H9 (cell line): ENCODE results near the gene MXRA5. TPM values are rescaled to one million over a fixed set of nuclear protein-coding genes. Genes with fewer than 3 reads are reported as not detected.

ENCODE experiments used
- DNase-seq: peaks from one replicate; pipeline ENCODE4 v3.0.0-alpha.2; 2017
- H2AFZ ChIP-seq: one replicate; pipeline ENCODE4 v1.6.1; 2013; ENCODE audit warnings: mild to moderate bottlenecking, low read length, control low read depth, moderate library complexity
- H2AK5ac ChIP-seq: 2 replicates; pipeline ENCODE4 v1.6.1; 2013; ENCODE audit warnings: low read length, control low read depth, mixed read lengths; ENCODE audit not compliant: insufficient read length
- H2BK120ac ChIP-seq: one replicate; pipeline ENCODE4 v1.6.1; 2013; ENCODE audit warnings: low read depth, mild to moderate bottlenecking, low read length, control low read depth, inconsistent platforms; ENCODE audit not compliant: poor library complexity, severe bottlenecking
- H2BK12ac ChIP-seq: 2 replicates; pipeline ENCODE4 v1.6.1; 2013; ENCODE audit warnings: low read length, control low read depth, mixed read lengths, low read depth; ENCODE audit not compliant: insufficient read length
- H2BK15ac ChIP-seq: 2 replicates; pipeline ENCODE4 v1.6.1; 2013; ENCODE audit warnings: low read depth, low read length, control low read depth
- H2BK20ac ChIP-seq: one replicate; pipeline ENCODE4 v1.6.1; 2013; ENCODE audit warnings: low read depth, mild to moderate bottlenecking, low read length, control low read depth, inconsistent platforms; ENCODE audit not compliant: poor library complexity, severe bottlenecking
- H2BK5ac ChIP-seq: 2 replicates; pipeline ENCODE4 v1.6.1; 2013; ENCODE audit warnings: low read length, control low read depth, mixed read lengths; ENCODE audit not compliant: insufficient read length
- H3K14ac ChIP-seq: 2 replicates; pipeline ENCODE4 v1.6.1; 2013; ENCODE audit warnings: low read length, control low read depth; ENCODE audit not compliant: insufficient read depth
- H3K18ac ChIP-seq: 2 replicates; pipeline ENCODE4 v1.6.1; 2013; ENCODE audit warnings: low read depth, mild to moderate bottlenecking, mixed read lengths, low read length, control low read depth; ENCODE audit not compliant: insufficient read length
- H3K23ac ChIP-seq: 2 replicates; pipeline ENCODE4 v1.6.1; 2013; ENCODE audit warnings: low read length, control low read depth, mixed read lengths, low read depth; ENCODE audit not compliant: insufficient read length
- H3K23me2 ChIP-seq: 2 replicates; pipeline ENCODE4 v1.6.1; 2013; ENCODE audit warnings: low read depth, mild to moderate bottlenecking, mixed read lengths, low read length, control low read depth; ENCODE audit not compliant: insufficient read length, poor library complexity, severe bottlenecking
- H3K27ac ChIP-seq: 2 replicates; pipeline ENCODE4 v1.5.1; 2013; ENCODE audit warnings: low read length, control low read depth, mixed read lengths, low read depth; ENCODE audit not compliant: insufficient read length
- H3K27me3 ChIP-seq: 2 replicates; pipeline ENCODE4 v1.6.1; 2013; ENCODE audit warnings: low read length, control low read depth, inconsistent platforms; ENCODE audit not compliant: insufficient read depth
- H3K4ac ChIP-seq: 2 replicates; pipeline ENCODE4 v1.6.1; 2013; ENCODE audit warnings: low read depth, mild to moderate bottlenecking, control low read depth, inconsistent platforms, low read length, moderate library complexity
- H3K4me1 ChIP-seq: 2 replicates; pipeline ENCODE4 v1.6.1; 2013; ENCODE audit warnings: low read length, control low read depth, inconsistent platforms; ENCODE audit not compliant: insufficient read depth
- H3K4me2 ChIP-seq: 2 replicates; pipeline ENCODE4 v1.6.1; 2013; ENCODE audit warnings: low read length, control low read depth, mixed read lengths; ENCODE audit not compliant: insufficient read length, insufficient read depth
- H3K56ac ChIP-seq: 2 replicates; pipeline ENCODE4 v1.6.1; 2013; ENCODE audit warnings: low read depth, mild to moderate bottlenecking, mixed read lengths, low read length, control low read depth; ENCODE audit not compliant: insufficient read length
- H3K79me1 ChIP-seq: 2 replicates; pipeline ENCODE4 v1.6.1; 2013; ENCODE audit warnings: low read depth, mild to moderate bottlenecking, moderate library complexity, low read length, control low read depth, inconsistent platforms; ENCODE audit not compliant: insufficient read depth, poor library complexity, severe bottlenecking
- H3K79me2 ChIP-seq: 2 replicates; pipeline ENCODE4 v1.6.1; 2013; ENCODE audit warnings: low read length, control low read depth, inconsistent platforms; ENCODE audit not compliant: insufficient read depth
- H3K9ac ChIP-seq: 2 replicates; pipeline ENCODE4 v1.6.1; 2013; ENCODE audit warnings: low read length, control low read depth, mixed read lengths; ENCODE audit not compliant: insufficient read length; ENCODE audit errors: extremely low read depth
- H3K9me3 ChIP-seq: one replicate; pipeline ENCODE4 v1.6.1; 2013; ENCODE audit warnings: low read depth, low read length, inconsistent platforms; ENCODE audit not compliant: control insufficient read depth
- H3T11ph ChIP-seq: one replicate; pipeline ENCODE4 v1.6.1; 2013; ENCODE audit warnings: mild to moderate bottlenecking, low read length, control low read depth, inconsistent platforms
- H4K20me1 ChIP-seq: one replicate; pipeline ENCODE4 v1.6.1; 2013; ENCODE audit not compliant: control insufficient read depth, insufficient read length, insufficient read depth
- H4K5ac ChIP-seq: 2 replicates; pipeline ENCODE4 v1.6.1; 2013; ENCODE audit warnings: low read depth, mild to moderate bottlenecking, mixed read lengths, low read length, control low read depth; ENCODE audit not compliant: insufficient read length
- H4K8ac ChIP-seq: replicated peaks from 2 replicates; pipeline ENCODE4 v1.6.1; 2013; ENCODE audit warnings: low read length, control low read depth, mixed read lengths, low read depth; ENCODE audit not compliant: insufficient read length
- H4K91ac ChIP-seq: 2 replicates; pipeline ENCODE4 v1.6.1; 2013; ENCODE audit warnings: low read depth, mild to moderate bottlenecking, moderate library complexity, mixed read lengths, low read length, control low read depth; ENCODE audit not compliant: insufficient read length
- H3K27ac Mint-ChIP-seq, 3 experiments: 2 replicates in 2 of 3; 3 replicates in 1 of 3; pipeline ENCODE4 v1.8.0; 2020 to 2021; ENCODE audit warnings: mixed read lengths in 3 of 3, mild to moderate bottlenecking in 1 of 3, moderate library complexity in 1 of 3
- H3K27me3 Mint-ChIP-seq: 2 replicates; pipeline ENCODE4 v1.8.0; 2021; ENCODE audit warnings: low read depth, mild to moderate bottlenecking, moderate library complexity, mixed read lengths
- H3K36me3 Mint-ChIP-seq, 3 experiments: 2 replicates in 2 of 3; 3 replicates in 1 of 3; pipeline ENCODE4 v1.8.0; 2020 to 2021; ENCODE audit warnings: low read depth in 3 of 3, mixed read lengths in 3 of 3; ENCODE audit not compliant: insufficient read depth in 1 of 3
- H3K4me1 Mint-ChIP-seq, 2 experiments: 2 replicates each; pipeline ENCODE4 v1.8.0; 2020; ENCODE audit warnings: mixed read lengths in 2 of 2
- H3K4me3 Mint-ChIP-seq, 2 experiments: 2 replicates in 1 of 2; 3 replicates in 1 of 2; pipeline ENCODE4 v1.8.0; 2020 to 2021; ENCODE audit warnings: mild to moderate bottlenecking in 2 of 2, mixed read lengths in 2 of 2, moderate library complexity in 1 of 2
- H3K9me3 Mint-ChIP-seq, 2 experiments: 2 replicates in 1 of 2; 3 replicates in 1 of 2; pipeline ENCODE4 v1.8.0; 2020; ENCODE audit warnings: mild to moderate bottlenecking in 2 of 2, mixed read lengths in 2 of 2, moderate library complexity in 1 of 2
- WGBS: extraction: QIAGEN DNeasy Blood & Tissue Kit; methylation state at CpG from one replicate; pipeline ENCODE4 v1.1.7; 2013; ENCODE audit warnings: missing lambda C conversion rate, low lambda C conversion rate, mixed read lengths; ENCODE audit not compliant: insufficient read length; ENCODE audit errors: extremely low coverage; 5-methylcytosine and 5-hydroxymethylcytosine counted together
- total RNA-seq: library from RNA; stranded (reverse); gene quantifications from 2 replicates; pipeline ENCODE4 v1.2.1, GENCODE V29; 2021
- TF ChIP-seq, protein P1 (sequence below): fragments of 200-600 bp; sonication (generic); conservative IDR thresholded peaks from 3 replicates; pipeline ENCODE4 v1.8.0; 2021; ENCODE audit warnings: antibody characterized with exemption, mild to moderate bottlenecking

The MXRA5 gene
- total RNA-seq, 1 experiment from 2014 or later, result 1.0 TPM

DNA sequence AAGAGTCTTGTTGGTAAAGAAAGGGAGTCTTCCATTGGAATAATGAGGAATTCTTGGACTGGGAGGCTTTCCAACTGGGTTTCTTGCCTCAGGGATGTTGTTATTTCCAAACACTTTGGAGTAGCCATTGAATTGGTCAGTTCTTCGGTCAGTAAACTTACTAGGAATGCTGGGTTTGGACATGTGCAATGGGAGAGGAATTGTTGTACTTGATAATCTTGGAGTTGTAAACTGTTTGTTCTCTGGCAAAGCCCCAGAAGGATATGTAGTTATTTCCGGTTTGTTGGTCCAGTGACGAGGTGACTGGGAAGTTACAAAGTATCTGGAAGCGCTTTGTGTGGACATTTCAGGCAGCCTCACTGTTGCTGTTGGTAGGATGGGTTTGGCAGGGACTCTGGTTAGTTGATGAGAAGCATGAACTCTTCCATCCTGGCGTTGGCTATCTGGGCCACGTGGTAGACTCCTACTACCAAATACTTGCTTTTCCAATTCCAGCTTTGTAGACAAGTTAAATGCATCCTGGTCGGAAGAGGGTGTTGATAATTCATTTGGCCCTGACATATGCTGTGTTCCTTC lies 25.9 kb downstream of the MXRA5 start:
- Mint-ChIP-seq H3K27ac (no peak overlapping the region), H3K4me1 (no peaks in the 10 kb centered on the region), H3K9me3 (peaks cover 6 to 16% of the 10 kb centered on the region in 2 experiments; a peak in 4 of 5 replicates), H3K4me3 (no peak overlapping the region), H3K27me3 (peaks cover 6% of the 10 kb centered on the region), H3K36me3 (peaks cover 0 to 9% (median 0%) of the 10 kb centered on the region in 3 experiments; a peak in 2 of 7 replicates)
- Histone ChIP-seq H2BK15ac (no peak overlapping the region), H2AFZ (no peak overlapping the region), H2BK20ac (no peak overlapping the region), H3K27me3 (no peaks in the 10 kb centered on the region), H4K5ac (no peak overlapping the region), H4K91ac (no peak overlapping the region), H3K79me2 (no peaks in the 10 kb centered on the region), H3K23ac (no peak overlapping the region), H2BK120ac (no peak overlapping the region), H3K14ac (no peak overlapping the region), H3K56ac (no peak overlapping the region), H4K20me1 (no peaks in the 10 kb centered on the region), H3K4ac (no peak overlapping the region), H2AK5ac (no peak overlapping the region), H3K4me2 (no peak overlapping the region), H2BK12ac (no peak overlapping the region), H3K27ac (no peak overlapping the region), H3K79me1 (no peaks in the 10 kb centered on the region), H3K4me1 (no peaks in the 10 kb centered on the region), H3K23me2 (no peaks in the 10 kb centered on the region), H3K9ac (no peak overlapping the region), H3K18ac (no peak overlapping the region), H2BK5ac (no peak overlapping the region), H4K8ac (no peak overlapping the region), H3K9me3 (no peaks in the 10 kb centered on the region), H3T11ph (no peak overlapping the region)
- TF ChIP-seq, protein P1, sequence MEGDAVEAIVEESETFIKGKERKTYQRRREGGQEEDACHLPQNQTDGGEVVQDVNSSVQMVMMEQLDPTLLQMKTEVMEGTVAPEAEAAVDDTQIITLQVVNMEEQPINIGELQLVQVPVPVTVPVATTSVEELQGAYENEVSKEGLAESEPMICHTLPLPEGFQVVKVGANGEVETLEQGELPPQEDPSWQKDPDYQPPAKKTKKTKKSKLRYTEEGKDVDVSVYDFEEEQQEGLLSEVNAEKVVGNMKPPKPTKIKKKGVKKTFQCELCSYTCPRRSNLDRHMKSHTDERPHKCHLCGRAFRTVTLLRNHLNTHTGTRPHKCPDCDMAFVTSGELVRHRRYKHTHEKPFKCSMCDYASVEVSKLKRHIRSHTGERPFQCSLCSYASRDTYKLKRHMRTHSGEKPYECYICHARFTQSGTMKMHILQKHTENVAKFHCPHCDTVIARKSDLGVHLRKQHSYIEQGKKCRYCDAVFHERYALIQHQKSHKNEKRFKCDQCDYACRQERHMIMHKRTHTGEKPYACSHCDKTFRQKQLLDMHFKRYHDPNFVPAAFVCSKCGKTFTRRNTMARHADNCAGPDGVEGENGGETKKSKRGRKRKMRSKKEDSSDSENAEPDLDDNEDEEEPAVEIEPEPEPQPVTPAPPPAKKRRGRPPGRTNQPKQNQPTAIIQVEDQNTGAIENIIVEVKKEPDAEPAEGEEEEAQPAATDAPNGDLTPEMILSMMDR, result no peak
- no CpG with 5 or more reads among the region's 7 CpGs for WGBS
- no peak for DNase-seq
